NCI-H1048 (cell line): Measurements from ENCODE around the gene ARHGAP40.
A peak's percentile ranks its signal among the peaks of the same experiment; 100 is the strongest.

ENCODE experiments used
- DNase-seq: peaks from one replicate; lab custom pipeline; 2025; lab: John Stamatoyannopoulos, UW

ARHGAP40 gene

GRCh38 chr20:38685271-38685670 is 83.7 kb downstream of the ARHGAP40 start:
- no peak for DNase-seq

GRCh38 chr20:38685853-38686473 is 84.4 kb downstream of the ARHGAP40 start:
- DNase-seq, result peak; percentile 38

GRCh38 chr20:38692436-38693411 is 91.1 kb downstream of the ARHGAP40 start:
- peak; percentile 28 for DNase-seq

- DNase-seq, result no peak
Measured at GRCh38 chr20:38697306-38697705, 95.7 kb downstream of the ARHGAP40 start.

GRCh38 chr20:38698541-38698940 is 96.9 kb downstream of the ARHGAP40 start:
- no peak for DNase-seq

GRCh38 chr20:38700141-38700540 is 98.5 kb downstream of the ARHGAP40 start:
- DNase-seq, result no peak
